ENCODE data around the gene SEMA4G. TPM values are rescaled to one million over a fixed set of nuclear protein-coding genes. Genes with fewer than 3 reads are reported as not detected.
A peak's percentile ranks its signal among the peaks of the same experiment; 100 is the strongest.

Gene SEMA4G
- total and polyA plus RNA-seq, 2 of the 13 experiments (the other 11 are each of a cell fraction or from before 2014, with no cell fraction given), result 46.2 to 207 TPM

- peak; percentile 90 for TF ChIP-seq RERE (CRISPR knock-in tag; IDR thresholded peaks at IDR 0.05; ENCODE audit: low read depth)
- 0 out of 2 replicates have a peak, but pooled peaks have one; percentile 51 for TF ChIP-seq ZNF780A (CRISPR knock-in tag; IDR thresholded peaks at IDR 0.05)
- TF ChIP-seq CSRNP1 (CRISPR knock-in tag; IDR thresholded peaks at IDR 0.05), result no peak
- TF ChIP-seq SETDB1 (CRISPR knock-in tag; IDR thresholded peaks at IDR 0.05; ENCODE audit: borderline replicate concordance), result no peak
- TF ChIP-seq TAF15 (IDR thresholded peaks at IDR 0.05; ENCODE audit: low read depth, low read length, poor library complexity, severe bottlenecking), result no peak
- no peak for TF ChIP-seq ZSCAN29 (CRISPR knock-in tag; conservative IDR thresholded peaks at IDR 0.05)
- peak; percentile 93 for TF ChIP-seq HMG20B (CRISPR knock-in tag; conservative IDR thresholded peaks at IDR 0.05)
- no peak for TF ChIP-seq SOX13 (IDR thresholded peaks at IDR 0.05)
- peak in 1 of 2 experiments; percentile 92; a peak in 2 of 4 replicates for TF ChIP-seq SOX13 (CRISPR knock-in tag; conservative IDR thresholded peaks at IDR 0.05 in 1 of 2, IDR thresholded peaks at IDR 0.05 in 1 of 2)
- TF ChIP-seq IKZF1 (IDR thresholded peaks at IDR 0.05), result no peak
- no peak for TF ChIP-seq EEA1 (CRISPR knock-in tag; IDR thresholded peaks at IDR 0.05; ENCODE audit: borderline replicate concordance)
- no peak for TF ChIP-seq PAX8 (CRISPR knock-in tag; IDR thresholded peaks at IDR 0.05; ENCODE audit: borderline replicate concordance)
- no peak for TF ChIP-seq HMGA1 (CRISPR knock-in tag; conservative IDR thresholded peaks at IDR 0.05)
- no peak for TF ChIP-seq ELF4 (CRISPR knock-in tag; IDR thresholded peaks at IDR 0.05; ENCODE audit: borderline replicate concordance)
- 0 out of 2 replicates have a peak, but pooled peaks have one; percentile 53 for TF ChIP-seq ZSCAN31 (CRISPR knock-in tag; IDR thresholded peaks at IDR 0.05; ENCODE audit: low read depth)
- TF ChIP-seq KDM3A (CRISPR knock-in tag; IDR thresholded peaks at IDR 0.05; ENCODE audit: low read depth), result 0 out of 2 replicates have a peak, but pooled peaks have one; percentile 70
- peak; percentile 62; the same call in 1 of the 2 replicates for TF ChIP-seq ZSCAN9 (CRISPR knock-in tag; IDR thresholded peaks at IDR 0.05; ENCODE audit: borderline replicate concordance)
- TF ChIP-seq FOXK1 (CRISPR knock-in tag; IDR thresholded peaks at IDR 0.05; ENCODE audit: borderline replicate concordance, low read depth), result peak; percentile 94; the same call in 1 of the 2 replicates
- TF ChIP-seq MTA3 (CRISPR knock-in tag; IDR thresholded peaks at IDR 0.05), result no peak
Observed at GRCh38 chr10:100970914-100971811, 1.9 kb downstream of the SEMA4G start (continued).
